ENCODE data around the gene FKBP3.

GRCh38 chr14:45083617-45083975 is 50.7 kb downstream of the FKBP3 start:
- TF ChIP-seq CTCF (IDR thresholded peaks at IDR 0.05; ENCODE audit: extremely low read depth in 1 of 2, insufficient read depth in 1 of 2, low read depth in 1 of 2, low read length in 2 of 2) (no peak), EZH2 (IDR thresholded peaks at IDR 0.05; ENCODE audit: borderline replicate concordance, low read depth, low read length, severe bottlenecking) (no peak), POLR2A (IDR thresholded peaks at IDR 0.05; ENCODE audit: low read depth, low read length) (no peak), MAX (IDR thresholded peaks at IDR 0.05; ENCODE audit: insufficient read depth, insufficient read length) (no peak), GATA2 (IDR thresholded peaks at IDR 0.05; ENCODE audit: insufficient read depth, insufficient read length, low read depth, low read length) (no peak), MYC (IDR thresholded peaks at IDR 0.05; ENCODE audit: low read depth, low read length) (no peak), POLR2AphosphoS5 (IDR thresholded peaks at IDR 0.05; ENCODE audit: insufficient read depth, low read depth, low read length) (no peak), FOS (IDR thresholded peaks at IDR 0.05; ENCODE audit: borderline replicate concordance, insufficient read depth, low read length) (no peak), JUN (IDR thresholded peaks at IDR 0.05; ENCODE audit: borderline replicate concordance, insufficient read depth, insufficient read length, low read depth) (no peak)

All from endothelial cell of umbilical vein (primary cell).